GM21381 (cell line): Measurements from ENCODE around the gene KRABD2.
"Not testable (repeated sequence)": the region's sequence is repeated elsewhere in the genome, so short reads cannot be mapped to it uniquely, and the experiment has no call there.

Experiments used
- ATAC-seq: cut with Tn5 transposase; IDR thresholded peaks from one replicate; pipeline ENCODE4 v1.9.1; 2021; ENCODE audit warnings: mild to moderate bottlenecking, moderate library complexity; ENCODE audit not compliant: unreplicated experiment

KRABD2 gene

DNA sequence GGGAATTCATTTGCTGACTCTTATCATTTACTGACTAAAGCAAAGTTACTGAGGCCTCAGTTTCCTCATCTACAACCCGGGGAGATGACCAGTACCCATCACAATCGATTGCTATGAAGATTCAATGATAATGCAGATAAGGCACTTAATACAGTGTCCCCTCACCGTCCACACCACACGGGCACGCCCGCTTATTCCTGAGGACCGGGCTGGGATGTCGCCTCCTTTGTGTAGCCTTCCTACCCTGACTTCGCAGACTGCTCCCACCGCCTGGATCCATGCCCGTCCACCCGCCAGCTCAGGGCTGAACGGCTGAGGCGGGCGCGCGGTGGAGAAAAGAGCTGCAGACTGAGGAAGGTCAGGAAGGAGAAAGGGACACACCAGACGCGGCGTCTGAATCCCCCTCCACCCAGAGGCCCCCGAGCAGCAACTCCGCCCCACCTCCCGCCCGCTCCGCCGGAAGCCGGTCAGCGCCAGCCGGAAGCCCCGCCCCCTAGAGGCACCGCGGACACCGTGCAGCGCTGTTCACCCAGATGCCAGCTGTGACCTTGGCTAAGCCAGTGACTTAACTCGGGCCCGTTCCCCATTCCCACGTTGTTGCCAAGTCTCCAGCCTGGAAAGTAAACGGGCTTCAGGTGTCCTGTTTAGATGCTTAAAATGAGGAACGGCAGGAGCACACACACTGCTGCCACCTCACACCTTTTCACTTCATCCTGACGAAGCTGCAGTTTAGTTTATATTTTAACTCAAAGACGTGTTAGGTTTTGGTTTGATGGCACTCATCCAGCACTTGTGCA, at the start of gene KRABD2:
TSS of gene KRABD2 (minus strand) at position 434 of the 797 bp plus-strand sequence.
- ATAC-seq, result peak; percentile 81

DNA sequence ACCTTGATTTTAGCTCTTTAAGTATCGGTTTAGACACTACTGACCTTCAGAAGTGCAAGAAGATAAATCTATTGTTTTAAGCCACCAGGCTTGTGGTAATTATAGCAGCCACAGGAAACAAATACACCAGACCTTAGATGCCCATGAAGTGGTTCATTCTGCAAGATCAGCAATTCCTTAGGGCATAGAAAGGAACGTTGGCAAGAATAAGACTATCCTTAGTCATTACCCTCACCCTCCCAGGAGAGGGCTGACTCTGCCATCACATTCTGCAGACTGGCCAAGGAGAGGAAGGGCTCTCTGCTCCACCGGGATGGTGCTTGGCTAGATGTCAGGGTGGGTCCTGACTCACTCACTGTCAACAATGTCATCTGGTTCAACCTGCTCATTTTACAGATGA, 45.1 kb upstream of the KRABD2 start:
- no peak for ATAC-seq

DNA sequence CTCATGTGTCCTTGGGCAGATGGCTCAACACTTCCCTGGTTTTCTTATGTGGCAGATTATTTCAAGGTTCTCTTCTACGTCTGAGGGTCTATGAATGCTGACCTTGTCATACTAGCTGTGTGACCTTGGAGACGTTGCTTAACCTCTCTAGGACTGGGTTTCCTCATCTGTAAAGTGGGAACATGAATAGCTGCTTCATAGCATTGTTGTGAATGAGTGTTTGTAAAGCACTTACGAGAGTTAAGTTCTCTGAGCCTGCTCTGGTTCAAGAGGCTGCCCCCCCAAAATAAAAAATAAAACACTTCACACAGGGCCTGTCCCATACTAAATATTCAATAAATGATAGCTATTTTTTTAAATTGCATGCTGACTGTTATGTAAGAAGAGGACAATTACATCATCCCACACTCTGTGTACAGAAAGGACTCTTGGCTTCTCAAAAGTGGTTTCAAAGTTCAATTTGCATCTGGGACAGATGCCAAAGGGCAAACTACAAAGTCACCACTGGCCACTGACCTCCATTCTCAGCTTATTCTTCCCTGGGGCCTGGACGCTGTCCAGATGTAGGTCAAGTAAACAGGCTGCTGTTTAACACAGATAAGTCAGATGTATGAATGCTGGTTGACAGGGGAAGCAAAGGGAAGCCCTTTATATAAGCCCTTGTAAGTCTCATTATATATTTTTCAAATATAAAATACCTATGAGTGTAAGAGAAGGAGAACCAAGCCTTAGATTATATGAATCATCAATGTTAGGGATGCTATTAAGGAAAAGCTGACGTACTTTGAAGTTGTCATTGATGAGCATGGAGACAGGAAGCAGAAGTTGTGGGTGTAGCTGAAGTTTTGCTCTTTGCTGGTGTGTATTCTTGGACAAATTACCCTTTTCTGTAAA, 43.8 kb upstream of the KRABD2 start:
- no peak for ATAC-seq

DNA sequence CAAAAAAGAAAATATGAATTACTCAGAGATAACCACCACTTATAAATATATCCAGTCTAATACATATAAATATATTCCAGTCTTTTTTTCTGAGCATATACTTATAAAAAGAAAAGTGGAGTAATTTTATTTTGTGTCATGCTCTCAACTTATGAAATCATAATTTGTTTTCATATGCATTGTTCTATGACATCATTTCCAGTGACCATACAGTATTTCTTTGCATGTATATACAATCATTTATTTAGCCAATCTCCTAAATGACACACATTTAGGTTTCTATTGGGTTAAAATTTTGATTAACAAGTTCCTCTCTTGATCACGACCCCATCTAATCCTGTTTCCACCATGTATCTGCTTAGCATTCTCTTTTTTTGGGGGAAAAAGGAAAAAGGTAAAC, 42.8 kb upstream of the KRABD2 start:
- no peak for ATAC-seq

DNA sequence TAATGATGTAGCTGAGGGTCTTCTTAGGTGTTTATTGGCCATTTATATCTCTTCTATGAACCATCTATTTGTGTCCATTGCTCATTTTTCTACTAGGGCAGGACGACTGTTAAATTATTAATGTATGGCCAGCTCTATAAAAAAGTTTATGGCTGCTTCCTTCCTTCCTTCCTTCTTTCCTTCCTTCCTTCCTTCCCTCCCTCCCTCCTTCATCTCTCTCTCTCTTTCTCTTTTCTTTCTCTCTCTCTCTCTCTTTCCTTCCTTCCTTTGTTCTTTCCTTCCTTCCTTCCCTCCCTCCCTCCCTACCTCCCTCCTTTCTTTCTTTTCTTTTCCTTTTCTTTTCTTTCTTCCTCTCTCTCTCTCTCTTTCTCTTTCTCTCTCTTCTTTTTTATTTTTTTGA, 42.0 kb upstream of the KRABD2 start:
- no peak for ATAC-seq

DNA sequence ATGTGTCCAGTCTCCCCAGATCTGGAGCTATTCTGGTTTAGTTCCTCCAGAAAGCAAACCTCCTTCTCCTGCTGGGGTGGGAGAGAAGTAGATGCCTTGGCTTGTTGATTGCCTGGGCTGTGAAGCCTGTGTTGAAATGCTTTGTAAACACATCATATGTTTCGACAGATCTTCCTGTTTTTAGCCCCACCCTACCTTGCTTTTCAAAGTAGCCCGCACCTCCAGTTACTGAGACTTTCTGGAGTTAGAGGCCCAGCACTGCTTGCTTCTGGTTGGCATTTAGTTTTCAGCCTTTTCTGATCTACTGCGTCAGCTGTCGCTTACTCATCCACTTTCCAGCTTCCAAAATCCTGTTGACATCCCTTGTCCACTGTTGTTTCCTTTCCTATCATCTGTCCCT, 41.3 kb upstream of the KRABD2 start:
- ATAC-seq, result no peak

DNA sequence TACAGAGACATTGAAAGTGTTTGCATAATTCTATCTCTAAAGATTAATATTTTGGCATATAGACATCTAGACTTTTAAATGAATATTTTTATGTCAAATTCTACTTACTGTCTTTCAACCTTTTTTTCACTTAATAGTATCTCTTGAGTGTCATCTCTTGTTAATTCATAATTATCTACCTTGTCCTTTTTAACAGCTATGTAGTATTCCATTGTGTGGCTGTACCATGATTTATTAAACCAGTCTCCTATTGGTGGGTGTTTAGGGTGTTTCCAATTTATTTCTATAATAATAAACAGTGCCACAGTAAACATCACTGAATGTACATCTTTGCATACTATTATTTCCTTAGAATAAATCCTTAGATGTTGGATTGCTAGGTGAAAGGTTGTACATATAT, 37.4 kb upstream of the KRABD2 start:
- no peak for ATAC-seq

DNA sequence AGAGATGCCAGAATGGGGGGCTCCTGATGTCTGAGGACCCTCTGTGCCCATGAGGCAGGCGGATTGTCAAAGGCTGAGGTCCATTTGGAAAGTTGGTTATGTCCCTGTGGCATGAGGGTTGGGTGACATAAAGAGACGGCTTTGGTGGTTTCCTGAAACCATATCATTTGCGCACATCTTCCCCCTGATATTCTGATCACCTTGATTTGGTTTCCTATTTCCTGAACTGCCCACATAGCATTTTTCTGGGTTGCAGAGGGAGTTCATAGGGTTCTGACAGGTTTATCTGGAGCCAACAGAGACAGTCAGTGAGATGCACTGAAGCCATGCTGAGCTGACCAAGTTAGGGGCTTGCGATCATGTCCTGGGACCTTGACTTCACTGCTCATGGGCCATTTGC, 36.8 kb upstream of the KRABD2 start:
- no peak for ATAC-seq

DNA sequence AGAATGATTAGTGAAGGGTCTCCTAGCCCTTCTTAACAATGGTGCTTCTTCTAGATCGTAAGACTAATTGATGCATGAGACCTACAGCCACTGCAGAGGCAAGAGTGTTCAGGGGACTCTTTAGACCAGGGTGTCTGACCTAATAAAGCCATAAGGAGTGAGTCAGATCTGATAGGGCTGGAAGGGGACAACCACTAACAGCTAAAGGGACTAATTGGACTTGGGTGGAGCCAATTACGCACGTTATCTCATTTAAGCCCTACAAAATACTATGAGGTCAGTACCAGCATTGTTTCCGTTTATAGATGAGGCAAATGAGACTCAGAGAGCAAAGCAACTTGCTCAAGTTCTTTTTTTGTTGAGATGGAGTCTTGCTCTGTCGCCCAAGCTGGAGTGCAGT, 35.6 kb upstream of the KRABD2 start:
- no peak for ATAC-seq

DNA sequence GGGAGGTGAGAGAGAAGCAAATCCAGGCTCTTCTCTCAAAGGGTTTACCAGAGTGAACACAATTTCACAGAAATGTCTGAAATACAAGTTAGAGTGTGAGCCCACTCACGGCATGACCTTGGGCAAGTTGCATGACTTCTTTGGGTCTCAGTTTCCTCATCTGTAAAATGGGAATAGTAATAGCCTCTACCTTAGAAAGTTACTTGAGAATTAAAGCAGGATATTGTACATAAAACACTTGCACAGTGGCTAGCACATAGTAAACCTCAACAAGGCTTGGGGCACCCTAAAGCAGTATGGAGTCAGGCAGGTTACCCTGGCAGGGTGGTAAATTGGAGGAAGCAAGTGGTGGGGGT, 34.4 kb upstream of the KRABD2 start:
- no peak for ATAC-seq

DNA sequence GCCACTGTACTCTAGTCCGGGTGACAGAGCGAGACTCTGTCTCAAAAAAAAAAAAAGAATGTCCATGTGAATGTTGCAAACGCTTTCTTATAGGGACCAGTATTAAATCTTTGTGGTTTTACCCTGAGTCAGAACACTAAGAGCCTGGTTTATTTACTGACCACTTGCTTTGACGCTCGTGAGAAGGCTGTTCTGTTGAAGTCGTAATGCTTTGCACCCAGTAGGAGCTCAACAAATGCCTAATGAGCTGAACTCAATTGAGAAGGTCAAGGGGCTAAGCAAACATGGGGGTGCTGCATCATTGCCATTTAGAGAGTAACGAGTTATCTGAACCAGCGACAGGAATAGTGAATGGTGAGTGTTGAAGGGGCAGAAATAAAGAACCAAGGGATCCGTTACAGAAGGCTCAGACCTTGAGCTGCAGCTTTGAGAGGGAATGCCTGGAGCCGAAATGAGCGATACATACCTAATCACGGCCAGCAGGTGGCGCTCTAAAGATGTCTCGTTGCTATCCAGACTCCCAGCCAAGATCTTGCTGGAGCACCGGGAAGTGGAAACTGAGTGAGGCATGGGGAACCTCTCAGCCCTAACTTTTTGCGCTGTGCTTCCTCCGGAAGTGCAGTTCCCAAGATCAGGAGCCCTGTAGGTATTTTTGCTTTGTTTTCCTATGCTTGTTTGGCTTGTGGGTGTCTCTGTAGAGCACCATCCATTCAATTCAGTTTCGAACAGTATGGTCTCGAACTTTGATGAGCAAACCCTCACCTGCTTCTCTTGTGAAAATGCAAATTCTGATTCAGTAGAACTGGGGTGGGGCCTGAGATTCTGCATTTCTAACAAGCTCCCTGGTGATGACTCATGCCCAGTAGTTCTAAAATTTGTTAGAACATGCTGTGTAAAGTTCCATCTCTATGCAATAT, 33.7 kb upstream of the KRABD2 start:
- ATAC-seq, result no peak

DNA sequence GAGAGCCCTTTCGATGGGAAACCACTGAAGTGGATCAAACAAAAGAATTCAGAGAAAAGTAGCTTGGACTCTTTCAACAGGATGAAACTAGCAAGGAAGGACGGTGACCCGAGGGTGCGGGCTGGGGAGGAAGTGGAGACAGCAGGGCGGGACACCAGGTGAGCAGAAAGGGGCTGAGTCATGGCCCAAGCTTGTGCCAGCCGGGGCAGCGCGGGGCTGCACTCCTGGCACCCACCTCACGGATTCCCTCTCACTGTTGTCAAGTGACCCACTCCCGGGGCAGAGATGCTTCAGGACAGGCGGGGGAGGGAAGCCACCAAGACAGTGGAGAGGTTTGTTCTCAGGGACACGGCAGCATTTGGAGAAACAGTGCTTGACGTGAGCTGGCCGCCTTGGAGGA, 31.9 kb upstream of the KRABD2 start:
- ATAC-seq, result no peak

DNA sequence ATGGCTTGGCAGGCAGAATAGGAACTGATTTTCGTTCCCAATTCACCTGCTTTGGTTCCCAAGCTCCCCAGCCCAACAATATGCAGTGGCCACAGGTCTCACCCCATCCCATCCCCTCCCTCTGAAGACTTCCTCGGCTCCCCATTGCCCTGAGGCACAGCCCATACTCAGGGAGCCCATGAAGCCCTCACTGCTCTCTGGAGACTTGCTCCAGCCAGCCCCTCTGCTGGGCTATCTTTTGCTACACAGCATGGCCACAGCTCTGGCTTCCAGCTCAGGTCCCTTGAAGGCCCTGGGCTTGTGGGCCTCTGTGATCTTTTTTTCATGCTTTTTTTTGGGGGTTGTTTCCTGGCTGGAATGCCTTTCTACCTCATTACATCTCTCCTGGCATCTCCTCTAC, 29.7 kb upstream of the KRABD2 start:
- no peak for ATAC-seq

DNA sequence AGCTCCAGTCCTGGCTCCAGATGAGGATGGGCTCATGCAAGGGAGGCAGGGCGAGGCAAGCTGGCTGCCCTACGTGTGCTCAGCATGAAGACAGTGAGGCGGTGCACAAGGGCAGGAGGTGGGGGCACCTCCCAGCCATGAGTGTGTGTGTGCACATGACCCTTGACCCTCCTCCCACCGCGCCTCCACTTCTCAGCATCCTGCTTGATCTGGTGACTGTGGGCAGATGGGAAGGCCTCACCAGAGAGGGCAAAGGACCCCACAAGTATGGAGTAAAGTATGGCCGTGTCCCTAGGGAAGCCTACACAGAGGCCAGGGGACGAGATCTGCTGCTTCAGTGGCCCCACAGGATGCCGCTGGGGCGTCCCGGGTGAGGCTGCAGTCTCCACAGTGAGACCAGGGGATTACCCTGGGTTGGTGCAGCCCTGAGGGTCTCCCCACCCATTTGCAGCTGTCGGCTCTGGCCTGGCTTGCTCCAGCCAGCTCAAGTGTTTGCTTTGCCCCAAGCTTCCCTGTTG, 29.1 kb upstream of the KRABD2 start:
- ATAC-seq, result no peak

DNA sequence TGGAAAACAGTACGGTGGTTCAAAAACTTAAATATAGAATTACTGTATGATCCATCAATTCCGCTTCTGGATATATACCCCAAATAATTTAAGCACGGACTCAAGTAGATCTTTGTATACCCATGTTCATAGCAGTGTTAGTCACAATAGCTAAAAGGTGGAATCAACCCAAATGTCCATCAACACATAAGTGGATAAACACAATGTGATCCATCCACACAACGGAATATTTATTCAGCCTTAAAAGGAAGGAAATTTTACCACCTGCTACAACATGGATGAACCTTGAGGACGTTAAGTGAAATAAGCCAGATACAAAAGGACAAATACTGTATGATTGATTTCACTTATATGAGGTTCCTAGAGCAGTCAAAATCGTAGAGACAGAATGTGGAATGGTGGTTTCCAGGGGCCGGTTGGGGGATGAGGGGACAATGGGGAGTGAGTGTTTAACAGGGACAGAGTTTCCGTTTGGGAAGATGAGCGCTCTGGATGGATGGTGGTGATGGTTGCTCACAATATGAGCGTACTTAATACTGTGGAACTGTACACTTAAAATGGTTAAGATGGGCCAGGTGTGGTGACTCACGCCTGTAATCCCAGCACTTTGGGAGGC, 26.5 kb upstream of the KRABD2 start:
- ATAC-seq, result no peak

DNA sequence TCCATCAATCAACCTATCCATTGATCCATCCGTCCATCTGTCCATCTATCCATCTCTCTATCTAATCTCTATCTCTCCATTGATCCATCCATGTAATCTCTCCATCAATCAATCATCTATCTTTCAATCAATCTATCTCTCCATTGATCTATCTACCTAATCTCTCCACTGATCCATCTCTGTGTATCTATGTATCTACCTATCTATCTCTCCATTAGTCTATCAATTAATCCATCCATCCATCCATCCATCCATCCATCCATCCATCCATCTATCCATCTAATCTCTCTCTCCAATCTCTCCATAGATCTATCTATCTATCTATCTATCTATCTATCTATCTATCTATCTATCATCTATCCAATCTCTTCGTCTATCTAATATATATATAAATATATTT, 24.6 kb upstream of the KRABD2 start:
- ATAC-seq, result no peak

DNA sequence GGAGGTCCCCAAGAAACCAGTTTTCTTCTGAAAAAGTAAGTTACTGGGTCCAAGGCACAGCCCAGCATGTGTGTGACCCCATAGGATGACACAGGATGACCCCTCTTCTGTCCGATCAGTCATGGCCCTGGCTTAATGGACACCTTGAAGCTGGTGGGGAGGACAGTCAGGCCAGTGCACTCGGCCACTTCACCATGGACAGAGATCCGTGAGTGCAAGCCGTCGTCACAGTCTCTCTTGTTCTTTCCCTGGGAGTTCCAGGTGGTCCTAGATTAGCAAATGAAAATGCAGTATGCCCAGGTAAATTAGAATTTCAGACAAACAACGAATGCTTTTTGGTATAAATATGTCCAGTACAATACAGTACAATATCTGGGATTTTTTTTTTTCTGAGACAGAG, 22.5 kb upstream of the KRABD2 start:
- no peak for ATAC-seq

DNA sequence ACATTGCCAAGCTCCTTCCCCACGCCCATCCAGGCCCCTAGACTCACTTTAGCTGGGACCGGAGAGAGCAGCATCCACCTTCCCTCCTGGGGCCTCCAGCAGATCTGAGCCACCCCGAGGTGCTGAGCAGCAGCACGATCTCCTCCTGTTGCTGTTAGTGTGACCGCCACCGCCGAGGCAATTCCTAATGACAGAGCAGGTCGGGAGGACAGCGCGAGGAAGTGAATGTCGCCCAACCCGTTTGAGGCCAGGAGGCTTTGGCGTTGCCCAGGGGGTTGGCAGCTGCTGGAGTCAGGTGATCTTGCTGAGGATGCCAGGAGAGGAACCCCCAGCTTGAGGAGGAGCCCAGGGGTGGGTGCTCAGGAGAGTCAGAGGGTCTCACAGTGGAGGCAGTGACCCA, 21.1 kb upstream of the KRABD2 start, which contains the start of gene RNF222:
TSS of gene RNF222 (minus strand) at position 192 of the 400 bp plus-strand sequence. CDS start 4,366 bp downstream, outside the sequence.
- no peak for ATAC-seq

DNA sequence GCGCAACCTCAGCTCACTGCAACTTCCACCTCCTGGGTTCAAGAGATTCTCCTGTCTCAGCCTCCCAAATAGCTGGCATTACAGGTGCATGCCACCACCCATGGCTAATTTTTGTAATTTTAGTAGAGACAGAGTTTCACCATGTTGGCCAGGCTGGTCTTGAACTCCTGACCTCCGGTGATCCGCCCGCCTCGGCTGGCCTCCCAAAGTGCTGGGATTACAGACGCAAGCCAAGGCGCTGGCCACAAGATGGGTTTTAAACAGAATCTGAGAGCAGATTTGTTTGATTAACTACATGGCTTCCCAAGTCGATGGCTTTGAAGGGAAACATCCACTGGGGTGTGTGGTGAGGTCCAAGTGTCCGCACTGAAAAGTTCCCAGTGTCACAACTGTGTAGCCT, 18.0 kb upstream of the KRABD2 start:
- ATAC-seq, result not testable (repeated sequence)

DNA sequence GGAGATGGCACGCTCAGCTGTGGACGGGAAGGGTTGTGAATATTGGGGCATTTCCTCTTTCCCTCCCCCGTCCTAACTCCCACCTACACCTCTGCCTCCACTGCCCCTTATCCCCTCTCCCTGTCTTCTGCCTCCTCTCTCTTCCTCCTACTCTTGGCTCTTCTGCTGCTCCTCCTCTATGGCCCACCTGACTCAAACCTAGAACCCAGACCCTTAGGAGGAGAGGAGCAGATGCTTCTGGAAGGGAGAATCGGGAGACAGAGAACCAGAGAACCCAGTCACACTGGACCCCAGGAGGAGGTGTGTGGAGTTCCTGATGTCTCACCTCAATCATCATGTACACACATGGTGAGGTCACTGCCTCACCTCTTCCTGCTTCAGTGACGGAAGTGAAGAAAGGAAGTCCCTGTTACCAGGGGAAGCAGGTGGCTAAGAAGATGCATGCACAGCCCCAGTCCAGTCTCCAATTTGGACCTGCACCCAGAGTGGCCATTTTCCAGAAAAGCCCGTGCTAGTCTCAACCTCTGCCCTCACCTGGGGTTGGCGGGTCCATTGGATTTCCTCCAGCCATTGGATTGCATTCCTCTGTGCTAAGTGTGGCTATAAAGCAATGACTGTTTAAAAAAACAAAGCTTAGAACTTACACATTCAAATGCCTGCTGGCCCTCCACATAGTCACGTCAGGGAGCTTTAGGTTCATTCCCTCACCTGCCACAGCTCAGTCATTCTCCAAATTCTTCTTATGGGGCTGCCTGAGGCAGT, 17.1 kb upstream of the KRABD2 start:
- no peak for ATAC-seq
